Fibroblast of lung (primary cell): ENCODE results near the gene KLK15.

Source experiments
- EZH2 ChIP-seq: IDR thresholded peaks from 2 replicates; pipeline ENCODE4 v1.5.1; 2012; ENCODE audit warnings: low read length, control low read depth, mild to moderate bottlenecking; ENCODE audit errors: missing control alignments
- TF ChIP-seq, protein P1 (sequence below), 2 donors: IDR thresholded peaks in 1 of 2; conservative IDR thresholded peaks in 1 of 2; 1 replicate in 1 of 2; 2 replicates in 1 of 2; pipeline ENCODE4 v1.5.1; 2011 to 2012; ENCODE audit warnings: low read length in 2 of 2, control low read depth in 1 of 2, inconsistent platforms in 1 of 2, low read depth in 1 of 2, mild to moderate bottlenecking in 1 of 2

DNA sequence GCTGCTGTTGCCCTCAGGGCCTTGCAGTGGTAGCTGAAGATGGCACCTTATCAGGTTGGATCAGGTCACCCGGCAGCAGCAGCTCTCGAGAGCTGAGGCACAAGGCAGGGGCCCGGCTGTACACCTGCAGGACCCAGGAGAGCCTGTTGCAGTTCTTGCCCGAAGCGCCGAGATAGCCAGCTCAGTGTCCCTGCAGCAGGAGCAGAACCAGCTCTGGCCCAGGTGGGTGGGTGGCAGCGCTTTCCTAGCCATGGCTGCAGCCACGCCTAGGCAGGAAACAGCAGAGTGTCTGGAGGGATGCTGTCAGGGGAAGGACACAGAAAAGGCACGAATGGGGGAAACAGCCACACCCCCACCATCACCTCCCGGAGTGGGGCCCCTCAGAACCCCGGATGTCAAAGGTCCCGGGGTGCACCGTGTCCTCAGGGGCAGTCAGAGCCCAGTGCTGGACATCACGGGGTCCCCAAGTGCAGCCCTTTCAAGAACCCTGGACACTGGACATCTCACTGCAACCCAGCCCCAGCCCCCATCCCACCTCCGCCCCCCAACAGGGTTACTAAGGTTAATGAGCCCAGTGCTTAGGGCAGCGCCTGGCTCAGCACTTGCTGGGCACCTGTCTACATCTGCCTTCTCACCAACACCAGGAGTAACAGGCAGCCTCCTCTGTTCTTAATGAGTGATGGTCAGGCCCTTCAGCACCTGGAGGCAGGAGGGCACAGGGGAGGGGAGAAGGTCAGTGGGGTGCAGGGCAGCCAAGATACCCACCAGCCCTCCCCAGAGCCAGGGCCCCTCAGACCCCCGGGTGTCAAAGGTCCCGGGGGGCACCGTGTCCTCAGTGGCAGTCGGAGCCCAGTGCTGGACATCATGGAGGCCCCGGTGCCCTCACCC is 34.5 kb downstream of the KLK15 start:
- TF ChIP-seq, protein P1, sequence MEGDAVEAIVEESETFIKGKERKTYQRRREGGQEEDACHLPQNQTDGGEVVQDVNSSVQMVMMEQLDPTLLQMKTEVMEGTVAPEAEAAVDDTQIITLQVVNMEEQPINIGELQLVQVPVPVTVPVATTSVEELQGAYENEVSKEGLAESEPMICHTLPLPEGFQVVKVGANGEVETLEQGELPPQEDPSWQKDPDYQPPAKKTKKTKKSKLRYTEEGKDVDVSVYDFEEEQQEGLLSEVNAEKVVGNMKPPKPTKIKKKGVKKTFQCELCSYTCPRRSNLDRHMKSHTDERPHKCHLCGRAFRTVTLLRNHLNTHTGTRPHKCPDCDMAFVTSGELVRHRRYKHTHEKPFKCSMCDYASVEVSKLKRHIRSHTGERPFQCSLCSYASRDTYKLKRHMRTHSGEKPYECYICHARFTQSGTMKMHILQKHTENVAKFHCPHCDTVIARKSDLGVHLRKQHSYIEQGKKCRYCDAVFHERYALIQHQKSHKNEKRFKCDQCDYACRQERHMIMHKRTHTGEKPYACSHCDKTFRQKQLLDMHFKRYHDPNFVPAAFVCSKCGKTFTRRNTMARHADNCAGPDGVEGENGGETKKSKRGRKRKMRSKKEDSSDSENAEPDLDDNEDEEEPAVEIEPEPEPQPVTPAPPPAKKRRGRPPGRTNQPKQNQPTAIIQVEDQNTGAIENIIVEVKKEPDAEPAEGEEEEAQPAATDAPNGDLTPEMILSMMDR (conservative IDR thresholded peaks at IDR 0.05 in 1 of 2, IDR thresholded peaks at IDR 0.05 in 1 of 2; ENCODE audit: low read depth in 1 of 2, low read length in 2 of 2): no peak
- no peak for TF ChIP-seq EZH2
